Tibial nerve (tissue), 4 donors: ENCODE measurements around the gene SIDT1. TPM values are rescaled to one million over a fixed set of nuclear protein-coding genes. Genes with fewer than 3 reads are reported as not detected.
A peak's percentile ranks its signal among the peaks of the same experiment; 100 is the strongest.

ENCODE experiments used
- DNase-seq, 2 donors: peaks; one replicate each; pipeline ENCODE4 v3.0.0-alpha.2; 2019; ENCODE audit warnings: low spot score in 2 of 2
- H3K27ac ChIP-seq, 4 donors: fragments of 200-600 bp; sonication (generic) in 3 of 4; one replicate each; pipeline ENCODE4 v1.5.1; 2017 to 2019; ENCODE audit warnings: mild to moderate bottlenecking in 1 of 4
- H3K27me3 ChIP-seq, 2 donors: fragments of 200-600 bp; sonication (generic) in 1 of 2; one replicate each; pipeline versions ENCODE4 v1.5.1 to v1.6.0; 2017 to 2019
- H3K36me3 ChIP-seq, 3 donors: fragments of 200-600 bp; sonication (generic); one replicate each; pipeline ENCODE4 v1.5.1; 2018 to 2019
- H3K4me1 ChIP-seq, 4 donors: fragments of 200-600 bp; sonication (generic) in 3 of 4; one replicate each; pipeline ENCODE4 v1.5.1; 2017 to 2019
- H3K4me3 ChIP-seq, 4 donors: fragments of 200-600 bp; sonication (generic) in 3 of 4; one replicate each; pipeline ENCODE4 v1.5.1; 2017 to 2019; ENCODE audit warnings: mild to moderate bottlenecking in 1 of 4, moderate library complexity in 1 of 4
- H3K9me3 ChIP-seq, 4 donors: fragments of 200-600 bp; sonication (generic) in 3 of 4; one replicate each; pipeline ENCODE4 v1.5.1; 2017 to 2019
- CTCF ChIP-seq, 5 experiments: fragments of 200-600 bp in 3 of 5; fragments of 450-650 bp in 2 of 5; sonication (generic) in 3 of 5; IDR thresholded peaks; one replicate each; pipeline ENCODE4 v1.5.1; 2016 to 2019; ENCODE audit warnings: antibody characterized with exemption in 5 of 5, mild to moderate bottlenecking in 3 of 5, moderate library complexity in 2 of 5
- EP300 ChIP-seq, 2 donors: sonication (generic); formaldehyde crosslinking; IDR thresholded peaks; one replicate each; pipeline ENCODE4 v1.6.1; 2017; ENCODE audit warnings: antibody characterized with exemption in 2 of 2, mild to moderate bottlenecking in 1 of 2
- POLR2A ChIP-seq, 2 donors: fragments of 450-650 bp; IDR thresholded peaks; one replicate each; pipeline ENCODE4 v1.6.1; 2017; ENCODE audit warnings: antibody characterized with exemption in 2 of 2, mild to moderate bottlenecking in 2 of 2, moderate library complexity in 2 of 2
- WGBS, 2 donors: methylation state at CpG; one replicate each; pipeline ENCODE4 v1.1.5; 2018; 5-methylcytosine and 5-hydroxymethylcytosine counted together
- total RNA-seq, 4 donors: library from RNA; depleted of rRNA; stranded (reverse); fragments of >200 nt; gene quantifications; one replicate each; pipeline ENCODE4 v1.1.0, GENCODE V29; 2016

The SIDT1 gene
- total RNA-seq, 4 donors from 2014 or later = 2.7 to 6.8 (median 4.8) TPM

GRCh38 chr3:113606539-113607218 lies 74.3 kb downstream of the SIDT1 start:
- peaks cover 0 to 8% (median 0%) of the 10 kb centered on the region in 4 donors for H3K4me1 ChIP-seq
- no peaks in the 10 kb centered on the region for H3K27me3 ChIP-seq
- no peak overlapping the region for H3K27ac ChIP-seq
- no peaks in the 10 kb centered on the region for H3K9me3 ChIP-seq
- H3K4me3 ChIP-seq = no peak overlapping the region
- TF ChIP-seq EP300 (IDR thresholded peaks at IDR 0.05) (no peak), POLR2A (IDR thresholded peaks at IDR 0.05) (no peak), CTCF (IDR thresholded peaks at IDR 0.05) (no peak)
- WGBS, 2 donors = 47 to 50% methylated on average over 8 of the region's 8 CpGs
- H3K36me3 ChIP-seq = no peaks in the 10 kb centered on the region
- no peak for DNase-seq

GRCh38 chr3:113607219-113607596 lies 74.9 kb downstream of the SIDT1 start:
- no peak overlapping the region for H3K27ac ChIP-seq
- H3K36me3 ChIP-seq = no peaks in the 10 kb centered on the region
- peaks cover 0 to 8% (median 0%) of the 10 kb centered on the region in 4 donors for H3K4me1 ChIP-seq
- DNase-seq = no peak
- H3K27me3 ChIP-seq = no peaks in the 10 kb centered on the region
- H3K9me3 ChIP-seq = no peaks in the 10 kb centered on the region
- no peak for TF ChIP-seq POLR2A (IDR thresholded peaks at IDR 0.05)
- TF ChIP-seq CTCF (IDR thresholded peaks at IDR 0.05) = no peak
- no peak for TF ChIP-seq EP300 (IDR thresholded peaks at IDR 0.05)
- H3K4me3 ChIP-seq = no peak overlapping the region
- 66 to 75% methylated on average over 5 of the region's 5 CpGs for WGBS, 2 donors

- 28 to 41% methylated on average over 5 of the region's 5 CpGs for WGBS, 2 donors
- DNase-seq = peak in 1 of 2 donors; percentile 15
Observed at GRCh38 chr3:113614402-113614801, 82.0 kb downstream of the SIDT1 start.

GRCh38 chr3:113615976-113616375 lies 83.6 kb downstream of the SIDT1 start:
- Histone ChIP-seq H3K27ac (no peak overlapping the region), H3K36me3 (no peaks in the 10 kb centered on the region), H3K27me3 (no peaks in the 10 kb centered on the region), H3K4me1 (no peaks in the 10 kb centered on the region), H3K9me3 (no peaks in the 10 kb centered on the region), H3K4me3 (no peak overlapping the region)
- 57 to 62% methylated on average over 4 of the region's 4 CpGs for WGBS, 2 donors
- TF ChIP-seq EP300 (IDR thresholded peaks at IDR 0.05) (no peak), CTCF (IDR thresholded peaks at IDR 0.05) (no peak), POLR2A (IDR thresholded peaks at IDR 0.05) (no peak)
- no peak for DNase-seq

More at GRCh38 chr3:113614402-113614801, 82.0 kb downstream of the SIDT1 start:
- TF ChIP-seq EP300 (IDR thresholded peaks at IDR 0.05) (peak in 1 of 2 donors; percentile 71), CTCF (IDR thresholded peaks at IDR 0.05) (no peak)
- Histone ChIP-seq H3K27me3 (no peaks in the 10 kb centered on the region), H3K36me3 (no peaks in the 10 kb centered on the region), H3K9me3 (no peaks in the 10 kb centered on the region), H3K4me1 (no peaks in the 10 kb centered on the region), H3K4me3 (no peak overlapping the region), H3K27ac (peak overlapping the region in 1 of 4 donors; percentile 40)

- no peaks in the 10 kb centered on the region for H3K27me3 ChIP-seq
- DNase-seq = no peak
- no peak overlapping the region for H3K27ac ChIP-seq
- TF ChIP-seq EP300 (IDR thresholded peaks at IDR 0.05) = no peak
- no peak for TF ChIP-seq POLR2A (IDR thresholded peaks at IDR 0.05)
- no peak for TF ChIP-seq CTCF (IDR thresholded peaks at IDR 0.05)
- no peaks in the 10 kb centered on the region for H3K4me1 ChIP-seq
- no peaks in the 10 kb centered on the region for H3K36me3 ChIP-seq
- no peaks in the 10 kb centered on the region for H3K9me3 ChIP-seq
- WGBS, 2 donors = 76 to 90% methylated on average over 2 of the region's 2 CpGs
- H3K4me3 ChIP-seq = no peak overlapping the region
Observed at GRCh38 chr3:113617726-113618125, 85.4 kb downstream of the SIDT1 start.
